NB4 (cell line): Measurements from ENCODE around the gene C1orf56.

Source experiments
- CTCF ChIP-seq: IDR thresholded peaks from one replicate; pipeline ENCODE4 v1.5.1; 2012; ENCODE audit warnings: low read depth, low read length
- POLR2A ChIP-seq: IDR thresholded peaks from 2 replicates; pipeline ENCODE4 v1.6.1; 2011; ENCODE audit warnings: mild to moderate bottlenecking; ENCODE audit not compliant: insufficient read length; ENCODE audit errors: extremely low read depth

GRCh38 chr1:151098126-151098525 lies 50.6 kb downstream of the C1orf56 start:
- TF ChIP-seq POLR2A, result no peak
- no peak for TF ChIP-seq CTCF
